HG03097 (cell line): ENCODE data around the gene YPEL4.

Source experiments
- ATAC-seq: cut with Tn5 transposase; IDR thresholded peaks from one replicate; pipeline ENCODE4 v1.9.1; 2021; ENCODE audit not compliant: unreplicated experiment, low FRiP score

The YPEL4 gene

DNA sequence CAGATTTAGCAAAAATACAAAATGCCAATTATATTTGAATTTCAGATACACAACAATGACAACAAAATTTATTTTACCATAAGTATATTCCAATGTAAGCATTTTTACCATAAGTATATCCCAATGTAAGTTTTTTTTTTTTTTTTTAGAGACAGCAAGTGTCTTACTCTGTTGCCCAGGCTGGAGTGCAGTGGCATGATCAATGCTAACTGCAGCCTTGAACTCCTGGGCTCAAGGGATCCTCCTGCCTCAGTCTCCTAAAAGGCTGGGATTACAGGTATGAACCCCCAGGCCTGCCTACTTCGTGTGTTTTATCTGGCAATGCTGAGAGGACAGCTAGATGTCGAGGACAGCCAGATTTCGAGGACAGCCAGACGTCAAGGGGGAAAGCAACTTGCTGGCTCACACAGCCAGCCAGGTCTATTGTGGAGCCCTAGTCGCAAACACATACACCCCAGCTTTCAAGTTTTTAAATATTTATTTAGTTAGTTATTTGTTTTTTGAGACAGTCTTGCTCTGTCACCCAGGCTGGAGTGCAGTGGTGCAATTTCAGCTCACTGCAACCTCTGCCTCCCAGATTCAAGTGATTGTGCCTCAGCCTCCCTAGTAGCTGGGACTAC lies 53.3 kb downstream of the YPEL4 start:
- ATAC-seq = no peak
